Sigmoid colon (tissue), 7 donors: Measurements from ENCODE around the gene MLN. TPM values are rescaled to one million over a fixed set of nuclear protein-coding genes. Genes with fewer than 3 reads are reported as not detected.

Experiments
- DNase-seq: peaks from one replicate; pipeline ENCODE4 v3.0.0-alpha.2; 2019
- H3K27ac ChIP-seq, 4 donors: fragments of 200-600 bp; sonication (generic); one replicate each; pipeline ENCODE4 v1.5.1; 2016 to 2019; ENCODE audit warnings: mild to moderate bottlenecking in 1 of 4
- H3K27me3 ChIP-seq, 3 donors: fragments of 200-600 bp; sonication (generic); one replicate each; pipeline ENCODE4 v1.5.1; 2019; ENCODE audit warnings: mild to moderate bottlenecking in 1 of 3
- H3K36me3 ChIP-seq, 4 donors: fragments of 200-600 bp; sonication (generic); one replicate each; pipeline ENCODE4 v1.5.1; 2016 to 2019
- H3K4me1 ChIP-seq, 4 donors: fragments of 200-600 bp; sonication (generic); one replicate each; pipeline ENCODE4 v1.5.1; 2017 to 2019
- H3K4me3 ChIP-seq, 4 donors: fragments of 200-600 bp; sonication (generic); one replicate each; pipeline ENCODE4 v1.5.1; 2017 to 2019; ENCODE audit warnings: mild to moderate bottlenecking in 2 of 4, moderate library complexity in 1 of 4
- H3K9me3 ChIP-seq, 4 donors: fragments of 200-600 bp in 3 of 4; sonication (generic) in 3 of 4; one replicate each; pipeline versions ENCODE4 v1.5.1 to v1.6.1; 2013 to 2019
- EP300 ChIP-seq, 4 donors: sonication (generic); formaldehyde crosslinking; IDR thresholded peaks; one replicate each; pipeline ENCODE4 v1.6.1; 2017; ENCODE audit warnings: antibody characterized with exemption in 4 of 4
- POLR2A ChIP-seq, 2 donors: fragments of 450-650 bp; IDR thresholded peaks; one replicate each; pipeline ENCODE4 v1.6.1; 2016; ENCODE audit warnings: antibody characterized with exemption in 2 of 2, mild to moderate bottlenecking in 2 of 2, moderate library complexity in 2 of 2
- POLR2AphosphoS5 ChIP-seq, 4 donors: sonication (generic); formaldehyde crosslinking; IDR thresholded peaks; one replicate each; pipeline ENCODE4 v1.6.1; 2017; ENCODE audit warnings: antibody characterized with exemption in 4 of 4
- WGBS, 2 donors: extraction: QIAGEN DNeasy Blood & Tissue Kit; methylation state at CpG; one replicate each; pipeline ENCODE4 v1.1.7; 2013; 5-methylcytosine and 5-hydroxymethylcytosine counted together
- intact Hi-C: fragments of 100-400 bp; cut with DNase I; formaldehyde crosslinking; loops from one replicate; pipeline ENCODE4 v1.15.1; 2023
- polyA plus RNA-seq, 3 donors: library from polyadenylated mRNA; stranded (reverse); fragments of 200-250 nt; gene quantifications; one replicate each; pipeline ENCODE4 v1.2.3, GENCODE V29; 2013
- total RNA-seq, 4 donors: library from RNA; depleted of rRNA; stranded (reverse); fragments of >200 nt; gene quantifications; one replicate each; pipeline ENCODE4 v1.1.0, GENCODE V29; 2016
- TF ChIP-seq, protein P1 (sequence below), 4 experiments: fragments of 450-650 bp in 3 of 4; fragments of 200-600 bp in 1 of 4; IDR thresholded peaks; one replicate each; pipeline ENCODE4 v1.5.1; 2016 to 2019; ENCODE audit warnings: antibody characterized with exemption in 4 of 4, mild to moderate bottlenecking in 3 of 4, moderate library complexity in 2 of 4
- donor health status: healthy with polysubstance abuse.
- donor health status: Bipolar disorder and iron deficiency.
- donor health status: healthy.

MLN gene
- total and polyA plus RNA-seq, 7 donors: 0.48 TPM; not detected in 6

DNA sequence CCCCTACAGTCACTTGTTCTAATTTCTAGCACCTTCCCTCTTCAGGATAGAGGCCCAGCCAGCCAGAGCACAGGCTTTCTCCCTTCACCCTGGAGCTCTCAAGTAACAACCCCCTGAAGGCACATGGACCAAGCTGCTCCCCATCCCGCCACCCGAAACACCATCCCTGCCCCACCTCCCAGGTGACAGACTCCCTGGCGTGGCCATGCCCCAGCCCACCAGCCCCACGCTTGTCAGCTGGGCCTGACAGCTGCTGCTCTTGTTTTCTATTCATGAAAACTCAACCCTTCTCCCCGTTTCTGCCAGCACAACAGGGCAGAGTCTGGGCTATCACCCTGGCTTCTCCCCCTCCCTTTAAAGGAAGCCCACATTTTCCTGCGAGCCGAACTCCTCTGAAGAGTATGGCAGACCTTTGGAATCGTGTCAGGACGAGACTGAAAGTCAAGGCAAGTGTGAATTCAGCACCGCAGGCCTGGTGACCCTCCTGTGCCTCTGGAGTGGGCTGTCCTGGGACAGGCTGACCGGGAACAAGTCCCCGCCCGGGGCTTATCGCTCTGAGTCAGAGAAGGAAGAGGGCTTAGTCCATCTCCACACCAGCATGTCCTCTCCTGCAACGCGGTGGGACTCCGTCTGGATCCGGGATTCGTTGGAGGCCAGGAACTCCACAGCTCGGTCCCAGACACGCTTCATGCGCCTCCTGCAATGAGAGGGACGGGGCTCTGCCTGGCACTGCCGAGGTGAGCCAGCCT is 31.5 kb downstream of the MLN start:
- no peaks in the 10 kb centered on the region for H3K9me3 ChIP-seq
- 82 to 85% methylated on average over 24 of the region's 24 CpGs for WGBS, 2 donors
- TF ChIP-seq POLR2AphosphoS5 (IDR thresholded peaks at IDR 0.05) (no peak), EP300 (IDR thresholded peaks at IDR 0.05) (no peak), POLR2A (IDR thresholded peaks at IDR 0.05) (no peak)
- TF ChIP-seq, protein P1, sequence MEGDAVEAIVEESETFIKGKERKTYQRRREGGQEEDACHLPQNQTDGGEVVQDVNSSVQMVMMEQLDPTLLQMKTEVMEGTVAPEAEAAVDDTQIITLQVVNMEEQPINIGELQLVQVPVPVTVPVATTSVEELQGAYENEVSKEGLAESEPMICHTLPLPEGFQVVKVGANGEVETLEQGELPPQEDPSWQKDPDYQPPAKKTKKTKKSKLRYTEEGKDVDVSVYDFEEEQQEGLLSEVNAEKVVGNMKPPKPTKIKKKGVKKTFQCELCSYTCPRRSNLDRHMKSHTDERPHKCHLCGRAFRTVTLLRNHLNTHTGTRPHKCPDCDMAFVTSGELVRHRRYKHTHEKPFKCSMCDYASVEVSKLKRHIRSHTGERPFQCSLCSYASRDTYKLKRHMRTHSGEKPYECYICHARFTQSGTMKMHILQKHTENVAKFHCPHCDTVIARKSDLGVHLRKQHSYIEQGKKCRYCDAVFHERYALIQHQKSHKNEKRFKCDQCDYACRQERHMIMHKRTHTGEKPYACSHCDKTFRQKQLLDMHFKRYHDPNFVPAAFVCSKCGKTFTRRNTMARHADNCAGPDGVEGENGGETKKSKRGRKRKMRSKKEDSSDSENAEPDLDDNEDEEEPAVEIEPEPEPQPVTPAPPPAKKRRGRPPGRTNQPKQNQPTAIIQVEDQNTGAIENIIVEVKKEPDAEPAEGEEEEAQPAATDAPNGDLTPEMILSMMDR (IDR thresholded peaks at IDR 0.05): no peak
- H3K27me3 ChIP-seq: peaks cover 0 to 9% (median 0%) of the 10 kb centered on the region in 3 donors
- no peak overlapping the region for H3K4me3 ChIP-seq
- H3K27ac ChIP-seq: peak overlapping the region; percentile 43 to 75 (median 67)
- H3K36me3 ChIP-seq: peaks cover 36 to 52% (median 48%) of the 10 kb centered on the region in 4 donors
- no peak for DNase-seq
- intact Hi-C loops: loop anchor here (5.0 kb wide), 1 partner anchor 115 kb away; no protein-coding TSS in a partner anchor
- H3K4me1 ChIP-seq: peaks cover 0 to 43% (median 36%) of the 10 kb centered on the region in 4 donors

DNA sequence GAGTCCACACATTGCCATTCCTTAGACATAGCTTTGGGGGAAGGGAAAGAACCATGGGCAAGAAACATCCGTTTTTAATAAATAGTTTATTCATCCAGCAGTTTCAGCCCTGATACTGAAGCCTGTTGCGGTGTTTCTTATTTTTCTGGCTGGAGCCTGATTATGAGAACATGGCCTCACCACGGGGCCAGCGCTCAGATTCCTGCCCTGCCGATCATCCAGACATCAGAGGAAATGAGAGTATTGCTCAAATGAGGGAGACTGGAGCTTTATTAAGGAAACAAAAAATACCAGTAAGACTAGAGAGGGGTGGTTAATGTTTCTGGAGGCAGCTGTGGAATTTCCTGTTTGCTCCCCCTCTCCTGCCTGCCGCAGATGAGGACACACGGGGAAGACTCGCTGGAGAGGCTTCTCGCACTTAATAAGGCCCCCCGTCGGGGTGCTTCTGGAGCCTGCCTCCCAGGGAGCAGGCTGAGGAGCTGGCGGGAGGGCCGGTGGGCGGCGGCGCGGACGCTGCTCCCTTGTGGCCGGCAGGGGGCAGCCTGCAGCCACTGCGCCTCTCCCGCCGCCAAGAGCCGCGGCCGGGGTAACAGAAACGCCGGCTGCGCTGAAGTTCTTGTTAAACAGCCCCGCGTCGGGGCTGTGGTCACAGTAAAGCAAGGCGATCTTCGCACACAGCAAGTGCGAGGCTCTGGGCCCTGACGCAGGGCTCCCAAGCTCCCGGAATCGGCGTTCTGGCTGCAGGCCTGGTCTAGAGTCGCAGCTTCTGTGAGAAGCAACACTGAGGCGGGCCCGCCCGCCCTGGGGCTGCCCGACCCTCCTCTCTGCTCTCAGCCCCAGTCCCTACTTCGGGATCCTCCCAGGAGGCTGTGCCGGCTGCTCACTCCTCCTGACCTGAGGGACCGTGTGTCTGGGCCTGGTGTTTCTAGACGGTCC is 32.4 kb downstream of the MLN start:
- H3K27ac ChIP-seq: peak overlapping the region; percentile 43 to 75 (median 67)
- WGBS, 2 donors: 16 to 22% methylated on average over 47 of the region's 47 CpGs
- H3K4me3 ChIP-seq: peak overlapping the region in 1 of 4 donors; percentile 9
- no peak for TF ChIP-seq EP300 (IDR thresholded peaks at IDR 0.05)
- peak in 3 of 4 donors; percentile 23 to 45 (median 33) for TF ChIP-seq POLR2AphosphoS5 (IDR thresholded peaks at IDR 0.05)
- TF ChIP-seq POLR2A (IDR thresholded peaks at IDR 0.05): no peak
- TF ChIP-seq, protein P1 (IDR thresholded peaks at IDR 0.05): peak; percentile 82 to 97 (median 87)
- intact Hi-C loops: loop anchor here (1.0 to 5.0 kb wide), 3 partner anchors 116 to 383 kb away; no protein-coding TSS in a partner anchor
- H3K27me3 ChIP-seq: peaks cover 0 to 9% (median 0%) of the 10 kb centered on the region in 3 donors
- DNase-seq: peak; percentile 89
- peaks cover 0 to 43% (median 36%) of the 10 kb centered on the region in 4 donors for H3K4me1 ChIP-seq
- H3K36me3 ChIP-seq: peaks cover 28 to 43% (median 40%) of the 10 kb centered on the region in 4 donors
- H3K9me3 ChIP-seq: no peaks in the 10 kb centered on the region

DNA sequence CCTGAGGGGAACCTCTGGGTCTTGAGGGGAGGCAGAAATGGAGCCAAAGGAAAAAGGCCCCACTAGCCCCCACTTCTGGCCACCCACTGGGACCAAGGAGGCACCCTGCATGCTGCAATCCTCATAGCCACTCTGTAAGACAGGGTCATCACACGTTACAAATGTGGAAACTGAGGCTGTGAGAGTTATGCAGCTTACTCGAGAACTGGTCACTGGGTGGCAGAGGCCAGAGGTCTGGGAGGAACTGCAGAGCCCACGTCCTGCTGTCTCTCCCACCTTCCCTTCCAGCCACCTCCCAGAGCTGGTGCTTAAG is 33.0 kb downstream of the MLN start:
- Histone ChIP-seq H3K27me3 (peaks cover 0 to 9% (median 0%) of the 10 kb centered on the region in 3 donors), H3K9me3 (no peaks in the 10 kb centered on the region), H3K4me3 (no peak overlapping the region), H3K27ac (peak overlapping the region; percentile 43 to 75 (median 67)), H3K4me1 (peaks cover 0 to 43% (median 36%) of the 10 kb centered on the region in 4 donors), H3K36me3 (peaks cover 21 to 37% (median 33%) of the 10 kb centered on the region in 4 donors)
- TF ChIP-seq, protein P1 (IDR thresholded peaks at IDR 0.05): no peak
- TF ChIP-seq POLR2AphosphoS5 (IDR thresholded peaks at IDR 0.05): no peak
- TF ChIP-seq POLR2A (IDR thresholded peaks at IDR 0.05): no peak
- TF ChIP-seq EP300 (IDR thresholded peaks at IDR 0.05): no peak
- no peak for DNase-seq
- 40 to 64% methylated on average over 3 of the region's 3 CpGs for WGBS, 2 donors
- intact Hi-C loops: loop anchor here (1.0 to 5.0 kb wide), 3 partner anchors 117 to 384 kb away; no protein-coding TSS in a partner anchor

DNA sequence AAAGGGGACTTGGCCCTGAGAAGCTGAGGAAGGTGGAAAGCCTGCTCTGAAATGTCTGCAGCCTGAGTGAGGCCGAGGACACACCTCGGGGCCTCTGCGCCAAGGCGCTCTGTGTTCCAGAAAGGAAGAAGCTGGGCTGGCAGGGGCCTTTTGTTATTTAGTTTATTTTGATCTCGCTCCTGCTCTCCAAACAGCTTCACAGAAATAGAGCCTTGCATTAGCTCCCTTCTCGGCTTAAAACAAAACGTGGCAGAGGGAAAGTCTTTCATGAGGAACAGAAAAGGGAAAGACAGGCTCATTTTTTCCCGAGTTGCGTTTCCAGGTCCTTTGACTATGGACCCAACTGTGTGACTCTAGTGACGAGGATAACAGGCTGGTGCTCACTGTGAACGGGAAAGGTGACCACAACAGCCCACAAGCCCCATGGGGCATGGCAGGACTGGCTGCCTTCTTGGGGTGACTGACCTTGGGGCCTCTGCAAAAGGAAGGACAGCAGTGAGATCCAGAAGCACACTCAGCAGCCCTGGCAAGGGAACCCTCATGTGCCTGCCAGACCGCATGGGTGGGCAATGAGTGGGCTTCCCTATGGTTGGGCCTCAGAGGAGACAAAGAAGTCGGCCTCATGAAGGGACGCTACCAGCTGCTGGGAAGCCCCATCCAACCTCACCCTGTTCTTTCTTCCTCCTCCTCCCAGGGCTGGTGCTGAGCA is 33.5 kb downstream of the MLN start:
- no peak for DNase-seq
- intact Hi-C loops: loop anchor here (2.0 to 5.0 kb wide), 2 partner anchors 117 to 385 kb away; no protein-coding TSS in a partner anchor
- TF ChIP-seq POLR2AphosphoS5 (IDR thresholded peaks at IDR 0.05) (peak in 1 of 4 donors; percentile 31), POLR2A (IDR thresholded peaks at IDR 0.05) (no peak)
- peaks cover 16 to 32% (median 28%) of the 10 kb centered on the region in 4 donors for H3K36me3 ChIP-seq
- 48 to 54% methylated on average over 14 of the region's 14 CpGs for WGBS, 2 donors
- H3K4me1 ChIP-seq: peaks cover 0 to 43% (median 36%) of the 10 kb centered on the region in 4 donors
- no peaks in the 10 kb centered on the region for H3K9me3 ChIP-seq
- H3K4me3 ChIP-seq: no peak overlapping the region
- peak overlapping the region in 3 of 4 donors; percentile 66 to 75 (median 68) for H3K27ac ChIP-seq
- peaks cover 0 to 9% (median 0%) of the 10 kb centered on the region in 3 donors for H3K27me3 ChIP-seq
